Dermis blood vessel endothelial cell (primary cell): ENCODE results near the gene TPCN1. TPM values are rescaled to one million over a fixed set of nuclear protein-coding genes. Genes with fewer than 3 reads are reported as not detected.

Experiments used
- DNase-seq: peaks from one replicate; pipeline ENCODE4 v3.0.0; 2010
- total RNA-seq: library from RNA; depleted of rRNA; stranded (reverse); fragments of >200 nt; gene quantifications from 2 replicates; pipeline ENCODE4 v1.2.3, GENCODE V29; 2014

TPCN1 gene
- total RNA-seq, 1 donor from 2014 or later, result 11.2 TPM

DNA sequence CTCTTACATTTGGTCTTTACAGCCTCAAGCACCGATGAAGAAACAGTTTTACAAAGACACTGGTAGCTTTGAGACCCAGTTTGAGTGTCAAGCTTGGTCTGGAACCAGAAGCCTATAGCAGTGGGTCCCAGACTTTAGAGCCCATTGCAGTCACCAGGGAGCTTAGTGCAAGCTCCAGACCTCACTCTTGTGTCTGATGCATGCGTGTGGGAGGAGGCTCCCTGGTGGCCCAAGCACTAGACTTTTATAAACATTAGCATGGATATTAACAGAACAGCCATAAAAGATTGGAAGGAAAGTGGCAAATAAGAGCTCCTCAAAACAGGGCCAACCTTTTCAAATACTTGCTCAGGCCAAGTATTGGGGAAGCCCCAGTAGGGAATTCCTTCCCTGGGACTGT lies 68.1 kb downstream of the TPCN1 start:
- no peak for DNase-seq

- DNase-seq, result no peak
Observed at GRCh38 chr12:113290506-113290905, 69.2 kb downstream of the TPCN1 start.

DNA sequence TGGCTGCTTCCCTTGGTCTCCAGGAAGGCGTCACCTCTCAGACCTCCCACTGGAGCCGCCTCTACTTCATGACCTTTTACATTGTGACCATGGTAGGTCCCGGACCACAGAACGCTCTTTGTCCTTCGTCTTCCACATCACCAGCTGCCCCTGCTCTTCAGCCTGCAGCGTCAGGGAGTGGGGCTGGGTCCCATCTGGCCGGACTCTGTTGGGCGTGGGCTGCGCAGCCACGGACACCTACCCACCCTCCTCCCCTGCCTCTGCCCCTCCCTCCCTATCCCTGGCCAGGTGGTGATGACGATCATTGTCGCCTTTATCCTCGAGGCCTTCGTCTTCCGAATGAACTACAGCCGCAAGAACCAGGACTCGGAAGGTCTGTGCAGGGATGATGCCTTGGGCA lies 70.3 kb downstream of the TPCN1 start:
- no peak for DNase-seq

- DNase-seq, result no peak
Observed at GRCh38 chr12:113292091-113292490, 70.8 kb downstream of the TPCN1 start.

DNA sequence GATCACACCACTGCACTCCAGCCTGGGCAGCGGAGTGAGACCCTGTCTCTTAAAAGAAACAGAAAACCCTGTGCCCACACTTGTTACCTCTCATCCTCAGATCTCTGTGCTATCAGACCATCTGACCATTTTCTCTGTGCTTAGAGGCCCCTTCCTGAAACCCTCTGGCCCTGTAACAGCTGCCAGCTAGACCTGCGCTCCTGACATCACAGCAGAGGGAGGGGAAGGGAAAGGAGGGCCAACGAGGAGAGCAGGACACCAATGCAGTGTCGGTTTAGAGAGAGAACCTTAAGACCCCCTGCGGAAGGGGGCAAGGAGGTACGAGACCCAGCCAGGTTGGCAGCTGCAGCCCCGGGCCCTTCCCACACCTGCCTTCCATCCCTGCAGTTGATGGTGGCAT lies 71.3 kb downstream of the TPCN1 start:
- DNase-seq, result no peak

DNA sequence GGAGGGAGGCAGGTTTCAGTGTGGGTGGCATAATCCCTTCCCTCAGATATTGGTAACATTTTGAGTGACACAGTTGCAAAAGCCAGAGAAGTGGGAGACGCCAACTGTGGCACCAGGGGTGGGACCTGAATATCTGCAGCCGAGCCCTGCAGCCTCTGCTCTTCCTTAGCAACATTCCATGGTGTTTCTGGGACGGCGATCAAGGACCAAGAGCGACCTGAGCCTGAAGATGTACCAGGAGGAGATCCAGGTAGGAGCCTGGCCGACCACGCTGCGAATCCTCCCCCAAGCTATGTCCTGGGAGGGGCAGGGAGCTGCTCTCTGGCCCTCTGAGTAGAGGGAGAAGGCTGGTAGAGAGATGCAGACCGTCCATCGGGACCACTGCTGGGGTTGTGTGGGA lies 71.8 kb downstream of the TPCN1 start:
- DNase-seq, result no peak

GRCh38 chr12:113295886-113296556 lies 74.8 kb downstream of the TPCN1 start:
- no peak for DNase-seq

DNA sequence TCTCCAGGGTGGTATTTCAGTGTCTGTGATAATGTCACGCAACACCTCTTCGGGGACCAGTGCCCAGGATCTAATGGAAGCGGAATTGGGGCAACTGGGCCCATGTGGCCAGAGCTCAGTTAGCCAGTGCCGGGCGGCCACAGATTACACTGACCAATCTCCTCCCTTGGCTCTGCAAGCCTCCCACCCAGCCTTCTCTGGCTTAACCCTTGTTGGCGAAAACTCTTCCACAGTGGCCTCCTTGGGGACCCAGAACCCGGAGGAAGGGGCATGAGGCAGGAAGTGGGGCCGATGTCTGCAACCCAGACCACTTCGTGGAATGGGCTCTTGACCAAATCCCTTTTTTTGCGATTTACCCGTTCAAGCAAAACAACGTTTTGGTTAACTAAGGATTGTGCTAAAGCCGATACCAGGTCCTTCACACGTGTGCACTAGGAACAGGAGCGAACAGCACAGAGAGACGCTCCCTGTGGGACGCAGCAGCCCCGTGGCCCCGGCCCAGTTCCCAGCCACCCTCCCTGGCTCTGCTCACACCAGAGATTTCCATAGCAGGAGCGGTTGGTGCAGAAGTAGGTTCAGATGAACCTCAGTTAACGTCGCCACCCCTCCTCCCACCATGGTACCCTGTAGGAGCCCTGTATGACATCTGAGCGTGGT lies 75.4 kb downstream of the TPCN1 start:
- DNase-seq, result no peak

- no peak for DNase-seq
Observed at GRCh38 chr12:113297214-113297587, 75.9 kb downstream of the TPCN1 start.

DNA sequence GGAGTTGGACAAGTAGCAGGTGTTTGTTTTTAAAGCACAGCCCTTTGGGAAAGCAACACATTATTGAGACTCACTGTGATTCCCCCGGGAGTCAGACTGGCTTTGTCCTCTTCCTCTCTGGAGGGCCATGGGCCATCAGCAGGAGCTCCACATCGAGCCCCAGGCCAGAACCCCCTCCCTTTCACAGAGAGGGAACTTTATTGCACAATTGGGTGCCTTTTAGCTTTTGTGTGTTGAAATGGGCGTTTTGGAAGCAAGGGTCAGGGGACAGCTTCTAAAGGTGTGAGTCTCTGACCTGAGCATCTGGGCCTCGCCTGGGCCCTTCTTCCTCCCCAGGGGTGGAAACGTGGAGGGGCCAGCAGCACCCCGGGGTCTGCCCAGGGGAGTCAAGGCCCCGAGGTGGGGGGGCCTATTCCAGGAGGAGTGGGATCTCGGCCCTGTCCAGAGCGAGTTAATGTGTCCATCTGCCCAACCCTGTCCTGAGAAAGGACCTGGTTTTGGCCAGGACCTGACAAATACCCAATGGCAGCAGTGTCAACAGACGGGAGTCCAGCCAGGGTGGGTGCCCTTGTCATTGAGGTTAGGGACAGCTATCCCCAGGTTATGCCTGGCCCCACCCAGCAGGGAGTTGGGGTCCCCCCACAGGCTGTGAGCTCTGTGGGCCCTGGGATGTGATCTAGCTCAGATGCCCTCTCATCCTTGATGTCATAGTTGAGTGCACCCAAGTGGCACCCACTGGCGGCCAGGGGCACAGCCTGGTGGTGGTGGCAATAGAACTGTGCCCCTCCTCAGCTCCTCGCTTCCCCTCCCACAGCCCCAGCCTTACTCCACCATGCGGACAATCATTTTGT lies 76.6 kb downstream of the TPCN1 start:
- DNase-seq, result no peak

- DNase-seq, result no peak
Observed at GRCh38 chr12:113298472-113298817, 77.2 kb downstream of the TPCN1 start.

GRCh38 chr12:113298861-113299545 lies 77.7 kb downstream of the TPCN1 start:
- no peak for DNase-seq

- DNase-seq, result peak; percentile 81
Observed at GRCh38 chr12:113299619-113300237, 78.5 kb downstream of the TPCN1 start.

- no peak for DNase-seq
Observed at GRCh38 chr12:113301811-113302210, 80.5 kb downstream of the TPCN1 start.

DNA sequence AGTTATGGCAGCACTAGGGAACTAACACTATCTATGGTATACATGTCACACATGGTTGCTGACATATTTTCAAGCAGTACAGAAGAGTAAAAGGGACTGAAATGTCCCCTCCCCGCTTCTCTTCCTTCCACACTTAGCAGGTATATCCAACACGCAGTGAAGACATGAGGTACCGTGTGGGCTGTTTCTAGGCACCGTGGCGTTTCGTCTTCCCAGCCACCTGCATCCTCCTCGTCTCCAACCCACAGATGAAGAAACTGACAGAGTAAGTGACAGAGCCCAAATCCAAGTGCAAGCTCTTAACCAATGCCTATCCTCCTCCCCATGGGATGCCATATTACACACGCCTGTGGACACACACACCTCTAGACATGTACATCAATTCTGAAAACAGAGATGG lies 81.2 kb downstream of the TPCN1 start:
- DNase-seq, result no peak

- peak; percentile 25 for DNase-seq
Observed at GRCh38 chr12:113302886-113303640, 81.8 kb downstream of the TPCN1 start.

- no peak for DNase-seq
Observed at GRCh38 chr12:113305281-113305856, 84.1 kb downstream of the TPCN1 start.

- DNase-seq, result no peak
Observed at GRCh38 chr12:113306382-113306781, 85.1 kb downstream of the TPCN1 start.

DNA sequence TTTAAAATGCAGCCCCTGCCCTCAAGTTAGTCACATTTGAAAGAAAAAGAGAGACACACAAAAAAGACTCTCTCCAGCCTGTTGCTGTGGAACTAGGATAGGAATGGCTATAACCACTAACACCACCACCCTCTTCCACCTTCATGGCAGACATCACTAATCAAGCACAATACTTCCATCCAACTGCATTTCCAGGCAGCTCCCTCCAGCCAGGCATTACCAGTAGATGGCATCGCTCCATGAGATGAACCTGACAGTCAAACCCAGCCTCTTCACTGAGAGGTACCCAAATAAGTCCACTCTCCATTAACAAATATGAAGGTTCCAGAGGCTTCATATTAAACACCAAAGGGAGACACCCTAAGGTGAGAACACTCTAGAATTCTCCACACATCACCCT lies 89.2 kb downstream of the TPCN1 start:
- DNase-seq, result peak; percentile 34

DNA sequence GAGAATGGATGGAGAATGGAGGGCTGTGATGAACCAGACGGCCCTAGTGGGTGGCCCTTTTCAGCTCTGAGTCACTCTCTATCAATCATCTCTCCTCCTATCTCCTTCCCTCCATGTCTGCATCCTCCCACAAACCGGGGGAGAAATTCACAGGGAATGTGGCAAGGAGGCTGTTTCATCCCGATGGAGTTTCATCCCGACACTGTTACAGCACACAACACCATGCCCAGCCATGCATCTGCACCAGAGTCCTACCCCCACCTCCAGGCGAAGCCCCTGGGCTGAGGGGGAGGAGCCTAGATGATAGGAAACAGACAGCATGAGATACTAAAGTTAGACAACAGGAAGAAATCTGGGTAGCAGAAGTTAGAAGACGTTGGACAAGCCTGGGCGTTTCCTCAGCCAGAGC lies 92.9 kb downstream of the TPCN1 start:
- DNase-seq, result no peak

GRCh38 chr12:113315358-113315757 lies 94.1 kb downstream of the TPCN1 start:
- DNase-seq, result no peak

DNA sequence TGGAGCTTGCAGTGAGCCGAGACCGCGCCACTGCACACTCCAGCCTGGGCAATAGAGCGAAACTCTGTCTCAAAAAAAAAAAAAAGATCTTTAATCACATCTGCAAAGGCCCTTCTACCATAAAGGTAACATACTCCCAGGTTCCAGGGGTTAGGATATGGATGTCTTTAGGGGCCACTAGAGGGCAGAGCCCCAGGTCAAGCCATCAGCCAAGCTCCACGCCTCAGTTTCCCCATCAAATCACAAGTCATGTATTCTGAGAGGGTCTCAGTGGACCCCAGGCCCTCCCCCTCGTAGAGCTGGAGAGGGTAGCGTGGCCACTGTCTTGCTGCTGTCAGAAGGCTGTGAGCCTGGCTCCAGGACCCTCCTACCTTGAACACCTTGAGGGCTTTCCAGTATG lies 94.9 kb downstream of the TPCN1 start:
- no peak for DNase-seq
